SIG-M5 treated with dmso at 0.1 percent for 504 hours (cell line): ENCODE data around the gene XIRP2.

Experiments
- DNase-seq: peaks from one replicate; lab custom pipeline; 2025; ENCODE audit not compliant: unreplicated experiment; lab: John Stamatoyannopoulos, UW

Gene XIRP2

GRCh38 chr2:166926657-166927056 lies 38.4 kb downstream of the XIRP2 start:
- DNase-seq, result no peak

- no peak for DNase-seq
Observed at GRCh38 chr2:166932032-166932431, 43.8 kb downstream of the XIRP2 start.

GRCh38 chr2:166934817-166935216 lies 46.5 kb downstream of the XIRP2 start:
- DNase-seq, result no peak

- DNase-seq, result no peak
Observed at GRCh38 chr2:166942377-166942776, 54.1 kb downstream of the XIRP2 start.

- DNase-seq, result no peak
Observed at GRCh38 chr2:166944909-166945308, 56.6 kb downstream of the XIRP2 start.

GRCh38 chr2:166957686-166958085 lies 69.4 kb downstream of the XIRP2 start:
- DNase-seq, result no peak

- DNase-seq, result no peak
Observed at GRCh38 chr2:166958986-166959481, 70.8 kb downstream of the XIRP2 start.

GRCh38 chr2:166959556-166959955 lies 71.3 kb downstream of the XIRP2 start:
- no peak for DNase-seq

GRCh38 chr2:166960702-166961270 lies 72.5 kb downstream of the XIRP2 start:
- DNase-seq, result no peak

GRCh38 chr2:166961933-166962332 lies 73.7 kb downstream of the XIRP2 start:
- DNase-seq, result no peak

GRCh38 chr2:166969486-166969885 lies 81.2 kb downstream of the XIRP2 start:
- DNase-seq, result no peak

GRCh38 chr2:166972002-166972401 lies 83.7 kb downstream of the XIRP2 start:
- no peak for DNase-seq

- no peak for DNase-seq
Observed at GRCh38 chr2:166972418-166972817, 84.1 kb downstream of the XIRP2 start.

- DNase-seq, result no peak
Observed at GRCh38 chr2:166984188-166984587, 95.9 kb downstream of the XIRP2 start.

- DNase-seq, result no peak
Observed at GRCh38 chr2:166984797-166985196, 96.5 kb downstream of the XIRP2 start.

GRCh38 chr2:166994588-166995336 lies 106.5 kb downstream of the XIRP2 start:
- DNase-seq, result no peak

- no peak for DNase-seq
Observed at GRCh38 chr2:166996465-166996864, 108.2 kb downstream of the XIRP2 start.

- DNase-seq, result no peak
Observed at GRCh38 chr2:167001165-167001564, 112.9 kb downstream of the XIRP2 start.

- no peak for DNase-seq
Observed at GRCh38 chr2:167005096-167005495, 116.8 kb downstream of the XIRP2 start.

- no peak for DNase-seq
Observed at GRCh38 chr2:167013227-167013626, 124.9 kb downstream of the XIRP2 start.

- no peak for DNase-seq
Observed at GRCh38 chr2:167015806-167016205, 127.5 kb downstream of the XIRP2 start.

GRCh38 chr2:167017021-167017420 lies 128.7 kb downstream of the XIRP2 start:
- DNase-seq, result no peak

- no peak for DNase-seq
Observed at GRCh38 chr2:167018590-167018989, 130.3 kb downstream of the XIRP2 start.
